KMS-11 (cell line): Measurements from ENCODE around the gene HSD17B2.
"Not testable (repeated sequence)": the region's sequence is repeated elsewhere in the genome, so short reads cannot be mapped to it uniquely, and the experiment has no call there.

ENCODE experiments used
- H2AFZ ChIP-seq: fragments of 200-600 bp; sonication (generic); 2 replicates; pipeline ENCODE4 v1.6.1; 2016; ENCODE audit warnings: antibody characterized with exemption, mixed run types, low read depth
- H3K27ac ChIP-seq: fragments of 200-600 bp; sonication (generic); 2 replicates; pipeline ENCODE4 v1.6.1; 2016; ENCODE audit warnings: mild to moderate bottlenecking, mixed run types
- H3K27me3 ChIP-seq: fragments of 200-600 bp; sonication (generic); 2 replicates; pipeline ENCODE4 v1.6.1; 2017; ENCODE audit warnings: mild to moderate bottlenecking, low read depth, mixed run types, moderate library complexity; ENCODE audit not compliant: insufficient read depth
- H3K36me3 ChIP-seq: fragments of 200-600 bp; sonication (generic); 2 replicates; pipeline ENCODE4 v1.6.1; 2017; ENCODE audit warnings: mild to moderate bottlenecking, mixed run types; ENCODE audit not compliant: insufficient read depth
- H3K4me1 ChIP-seq: fragments of 200-600 bp; sonication (generic); 2 replicates; pipeline ENCODE4 v1.6.1; 2016; ENCODE audit warnings: mild to moderate bottlenecking, low read depth, mixed run types; ENCODE audit not compliant: poor library complexity, severe bottlenecking
- H3K4me2 ChIP-seq: fragments of 200-600 bp; sonication (generic); 2 replicates; pipeline ENCODE4 v1.7.0; 2016; ENCODE audit warnings: mild to moderate bottlenecking, mixed run types
- H3K4me3 ChIP-seq: fragments of 200-600 bp; sonication (generic); IDR thresholded peaks from 2 replicates; pipeline ENCODE4 v1.6.1; 2017; ENCODE audit warnings: low read depth, low read length, mixed read lengths; ENCODE audit not compliant: insufficient read depth
- H3K79me2 ChIP-seq: fragments of 200-600 bp; sonication (generic); 2 replicates; pipeline ENCODE4 v1.6.1; 2016; ENCODE audit warnings: low read depth, mixed run types; ENCODE audit not compliant: insufficient read depth
- H3K9ac ChIP-seq: fragments of 200-600 bp; sonication (generic); 2 replicates; pipeline ENCODE4 v1.6.1; 2016; ENCODE audit warnings: mild to moderate bottlenecking, mixed run types
- H4K20me1 ChIP-seq: fragments of 200-600 bp; sonication (generic); 2 replicates; pipeline ENCODE4 v1.6.1; 2016; ENCODE audit warnings: mild to moderate bottlenecking, mixed run types; ENCODE audit not compliant: insufficient read depth
- CTCF ChIP-seq: fragments of 200-600 bp; sonication (generic); conservative IDR thresholded peaks from 2 replicates; pipeline ENCODE4 v1.6.1; 2017; ENCODE audit warnings: low read depth, mild to moderate bottlenecking, antibody characterized with exemption, low read length, moderate library complexity, mixed read lengths

The HSD17B2 gene

GRCh38 chr16:82108100-82108499, 73.0 kb downstream of the HSD17B2 start:
- Histone ChIP-seq H3K4me2 (no peak overlapping the region), H3K27ac (no peak overlapping the region), H3K27me3 (no peaks in the 10 kb centered on the region), H3K4me1 (no peaks in the 10 kb centered on the region), H3K36me3 (no peaks in the 10 kb centered on the region), H4K20me1 (no peaks in the 10 kb centered on the region), H3K4me3 (no peak overlapping the region), H3K9ac (no peak overlapping the region), H3K79me2 (no peaks in the 10 kb centered on the region), H2AFZ (no peak overlapping the region)
- TF ChIP-seq CTCF = no peak

GRCh38 chr16:82108774-82109173, 73.7 kb downstream of the HSD17B2 start:
- no peaks in the 10 kb centered on the region for H3K36me3 ChIP-seq
- no peaks in the 10 kb centered on the region for H3K27me3 ChIP-seq
- no peak overlapping the region for H3K4me3 ChIP-seq
- no peak overlapping the region for H3K9ac ChIP-seq
- TF ChIP-seq CTCF = no peak
- H4K20me1 ChIP-seq = no peaks in the 10 kb centered on the region
- H3K4me2 ChIP-seq = no peak overlapping the region
- H3K79me2 ChIP-seq = no peaks in the 10 kb centered on the region
- no peak overlapping the region for H2AFZ ChIP-seq
- H3K4me1 ChIP-seq = no peaks in the 10 kb centered on the region
- no peak overlapping the region for H3K27ac ChIP-seq

- H3K36me3 ChIP-seq, H4K20me1 ChIP-seq, H3K4me3 ChIP-seq, H3K79me2 ChIP-seq, H3K9ac ChIP-seq, H3K27ac ChIP-seq, H3K27me3 ChIP-seq, H2AFZ ChIP-seq, H3K4me1 ChIP-seq, H3K4me2 ChIP-seq: not testable (repeated sequence)
These were observed 74.2 kb downstream of the HSD17B2 start for GRCh38 chr16:82109266-82109665.

GRCh38 chr16:82111944-82112343, 76.9 kb downstream of the HSD17B2 start:
- no peak for TF ChIP-seq CTCF
- no peaks in the 10 kb centered on the region for H3K79me2 ChIP-seq
- H3K27me3 ChIP-seq = no peaks in the 10 kb centered on the region
- H3K4me2 ChIP-seq = no peak overlapping the region
- no peak overlapping the region for H2AFZ ChIP-seq
- H3K9ac ChIP-seq = no peak overlapping the region
- no peak overlapping the region for H3K4me3 ChIP-seq
- no peaks in the 10 kb centered on the region for H3K36me3 ChIP-seq
- no peaks in the 10 kb centered on the region for H4K20me1 ChIP-seq
- H3K4me1 ChIP-seq = no peaks in the 10 kb centered on the region
- no peak overlapping the region for H3K27ac ChIP-seq

GRCh38 chr16:82113741-82114140, 78.7 kb downstream of the HSD17B2 start:
- H3K9ac ChIP-seq = no peak overlapping the region
- no peak overlapping the region for H3K4me2 ChIP-seq
- no peak overlapping the region for H3K4me3 ChIP-seq
- H2AFZ ChIP-seq = no peak overlapping the region
- H3K27me3 ChIP-seq = no peaks in the 10 kb centered on the region
- H3K36me3 ChIP-seq = no peaks in the 10 kb centered on the region
- no peak overlapping the region for H3K27ac ChIP-seq
- H3K79me2 ChIP-seq = no peaks in the 10 kb centered on the region
- TF ChIP-seq CTCF = no peak
- no peaks in the 10 kb centered on the region for H4K20me1 ChIP-seq
- no peaks in the 10 kb centered on the region for H3K4me1 ChIP-seq
